ENCODE measurements around the gene GPC4.
A peak's percentile ranks its signal among the peaks of the same experiment; 100 is the strongest.
"Not testable (repeated sequence)": the region's sequence is repeated elsewhere in the genome, so short reads cannot be mapped to it uniquely, and the experiment has no call there.

Gene GPC4

GRCh38 chrX:133365871-133366611, 49.2 kb downstream of the GPC4 start:
- DNase-seq (ENCODE audit: low read depth in 3 of 3) = no peak

GRCh38 chrX:133364865-133365264, 50.4 kb downstream of the GPC4 start:
- DNase-seq (ENCODE audit: low read depth in 3 of 3) = no peak

- no peak for DNase-seq (ENCODE audit: low read depth in 3 of 3)
Observed at GRCh38 chrX:133364196-133364595, 51.1 kb downstream of the GPC4 start.

GRCh38 chrX:133362538-133362937, 52.8 kb downstream of the GPC4 start:
- no peak for DNase-seq (ENCODE audit: low read depth in 3 of 3)

- no peak for DNase-seq (ENCODE audit: low read depth in 3 of 3)
Observed at GRCh38 chrX:133359466-133359865, 55.8 kb downstream of the GPC4 start.

DNA sequence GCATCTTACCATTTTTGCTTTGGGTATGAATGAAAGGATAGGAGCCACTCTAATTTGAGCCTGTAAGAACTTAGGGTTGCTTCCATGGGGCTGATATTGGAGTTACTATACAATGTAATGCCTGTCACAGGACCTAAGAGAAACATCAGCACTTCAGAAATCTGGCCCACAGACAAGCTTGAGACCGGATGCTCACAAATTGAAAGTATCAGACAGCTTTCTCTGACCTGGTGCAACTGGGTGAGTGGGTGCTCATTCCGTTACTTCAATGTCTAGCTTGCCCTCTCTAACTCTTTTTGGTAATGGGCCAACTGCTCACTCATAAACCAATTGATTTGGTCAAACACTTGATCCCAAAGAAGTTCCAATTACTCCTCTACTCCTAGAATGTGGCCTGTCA, 62.1 kb downstream of the GPC4 start:
- no peak for DNase-seq (ENCODE audit: low read depth in 3 of 3)

- no peak for DNase-seq (ENCODE audit: low read depth in 3 of 3)
Observed at GRCh38 chrX:133350751-133351150, 64.5 kb downstream of the GPC4 start.

- DNase-seq (ENCODE audit: low read depth in 3 of 3) = no peak
Observed at GRCh38 chrX:133346026-133346425, 69.3 kb downstream of the GPC4 start.

DNA sequence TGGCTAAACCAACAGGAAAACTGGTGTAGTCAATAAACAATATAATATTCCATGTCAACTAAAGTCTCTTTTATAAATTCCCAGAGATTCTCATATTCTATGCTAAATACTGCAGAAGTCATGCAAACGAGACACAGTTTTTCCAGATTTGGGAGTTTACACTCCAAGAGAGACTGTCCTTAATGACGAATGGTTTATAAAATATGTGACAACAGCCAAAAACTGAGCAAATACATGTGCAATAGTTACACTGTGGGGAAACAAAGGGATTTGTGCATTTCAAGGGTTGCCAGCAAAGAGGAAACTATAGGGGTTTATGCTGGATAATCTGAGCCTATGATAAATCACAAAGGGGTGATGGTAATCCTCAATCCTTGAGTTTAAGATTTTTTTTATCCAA, 75.7 kb downstream of the GPC4 start:
- DNase-seq (ENCODE audit: low read depth in 3 of 3) = no peak

DNA sequence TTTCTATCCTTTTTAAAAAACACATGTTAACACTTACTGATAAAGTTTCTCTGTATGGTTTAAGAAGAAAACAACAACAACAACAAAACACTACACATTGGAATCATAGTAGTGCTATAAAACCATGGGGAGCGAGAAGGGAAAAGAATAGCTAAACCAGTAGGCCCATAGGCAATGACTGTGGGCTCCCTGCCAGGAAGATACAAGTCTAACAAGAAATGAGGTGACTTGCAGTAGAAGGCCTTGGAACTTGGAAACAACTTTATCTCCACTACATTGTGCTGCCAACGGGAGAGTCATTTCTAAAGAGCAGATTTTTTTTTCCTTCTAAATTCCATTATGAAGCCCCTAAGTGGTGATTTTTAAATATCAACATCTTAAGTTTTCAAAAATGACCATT, 78.0 kb downstream of the GPC4 start:
- no peak for DNase-seq (ENCODE audit: low read depth in 3 of 3)

DNA sequence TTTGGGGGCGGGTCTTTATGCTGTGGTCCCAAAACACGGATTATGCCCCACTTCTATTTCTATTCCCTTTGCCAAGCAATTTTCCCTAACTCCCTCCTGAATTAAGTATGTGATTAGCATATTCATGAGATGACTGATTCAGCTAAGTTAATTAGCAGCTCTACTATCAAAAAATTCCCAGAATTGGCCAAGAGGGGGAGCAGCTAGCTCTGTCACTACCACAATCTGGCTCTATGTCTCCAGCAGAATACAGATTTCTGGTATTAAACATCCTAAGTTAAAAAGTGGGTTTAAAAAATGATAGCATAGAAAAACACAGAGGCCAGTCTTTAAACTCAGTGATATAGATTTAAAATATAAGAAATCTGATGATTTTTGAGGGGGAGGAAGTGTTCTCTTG, 80.3 kb downstream of the GPC4 start:
- peak in 1 of 3 donors; percentile 2 for DNase-seq (ENCODE audit: low read depth in 3 of 3)

- no peak for DNase-seq (ENCODE audit: low read depth in 3 of 3)
Observed at GRCh38 chrX:133333154-133333750, 82.0 kb downstream of the GPC4 start.

DNA sequence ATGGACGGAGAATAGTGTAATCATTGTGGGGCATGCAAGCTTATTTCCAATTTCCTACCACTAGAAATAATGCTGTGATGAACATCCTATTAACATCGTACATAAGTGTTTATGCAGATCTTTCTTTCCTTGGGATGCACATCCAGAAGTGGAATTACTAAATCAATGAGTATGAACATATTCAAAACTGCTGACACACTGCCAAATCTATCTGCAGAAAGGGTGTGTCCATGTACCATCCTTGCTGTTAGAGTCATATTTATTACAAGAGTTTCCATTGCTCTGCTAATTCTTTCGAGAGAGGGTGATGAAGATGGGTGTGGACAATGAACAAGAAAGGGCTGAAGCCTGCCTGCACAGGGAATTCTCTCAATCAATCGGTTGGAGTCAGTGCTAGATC, 82.6 kb downstream of the GPC4 start:
- no peak for DNase-seq (ENCODE audit: low read depth in 3 of 3)

GRCh38 chrX:133330956-133331355, 84.3 kb downstream of the GPC4 start:
- DNase-seq (ENCODE audit: low read depth in 3 of 3) = no peak

DNA sequence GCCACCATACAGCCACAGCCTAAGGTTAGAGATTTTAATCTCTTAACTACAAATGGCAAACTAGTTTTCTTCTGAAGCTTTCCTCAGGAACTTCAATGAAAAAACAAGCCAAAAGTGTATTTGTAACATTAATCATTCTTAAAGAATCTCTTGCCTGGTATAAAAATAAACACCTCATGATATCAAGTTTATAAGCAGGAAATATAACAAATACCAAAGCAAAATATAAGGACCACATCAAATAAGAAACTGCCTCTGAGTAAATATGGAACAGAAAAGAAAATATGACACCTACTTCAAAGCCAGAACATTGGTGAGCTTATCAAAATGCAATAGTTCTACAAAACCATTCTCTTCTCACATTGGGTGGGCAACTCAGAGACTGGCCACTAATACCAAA, 89.9 kb downstream of the GPC4 start:
- no peak for DNase-seq (ENCODE audit: low read depth in 3 of 3)

DNA sequence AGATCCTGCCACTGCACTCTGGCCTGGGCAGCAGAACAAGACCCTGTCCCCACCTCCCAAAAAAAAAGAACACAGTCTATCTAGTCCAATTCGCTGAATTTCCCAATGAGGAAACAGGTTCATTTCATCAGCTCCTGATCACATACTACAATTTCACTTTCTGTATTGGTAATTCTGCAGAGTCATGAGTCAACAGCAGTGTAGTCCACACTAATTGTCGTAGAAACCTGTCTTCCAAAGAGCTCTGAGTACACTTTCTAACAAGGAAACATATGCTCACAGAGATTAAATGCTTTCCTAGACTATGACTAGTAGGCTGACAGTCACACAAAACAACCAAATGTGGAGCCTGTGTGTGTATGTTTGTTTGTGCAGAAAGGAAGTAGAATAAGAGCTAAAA, 91.9 kb downstream of the GPC4 start:
- DNase-seq (ENCODE audit: low read depth in 3 of 3) = no peak

DNA sequence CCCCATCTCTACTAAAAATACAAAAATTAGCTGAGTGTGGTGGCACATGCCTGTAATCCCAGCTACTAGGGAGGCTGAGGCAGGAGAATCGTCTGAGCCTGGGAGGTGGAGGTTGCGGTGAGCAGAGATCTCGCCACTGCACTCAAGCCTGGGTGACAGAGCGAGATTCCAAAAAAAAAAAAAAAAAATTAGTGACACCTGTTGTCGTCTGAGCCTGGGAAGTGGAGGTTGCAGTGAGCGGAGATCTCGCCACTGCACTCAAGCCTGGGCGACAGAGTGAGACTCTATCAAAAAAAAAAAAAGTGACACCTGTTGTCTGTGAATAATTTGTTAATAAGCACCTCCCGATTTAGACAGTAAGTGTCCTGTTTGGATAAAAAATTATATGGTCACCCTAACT, 93.0 kb downstream of the GPC4 start:
- DNase-seq (ENCODE audit: low read depth in 3 of 3) = not testable (repeated sequence)

- no peak for DNase-seq (ENCODE audit: low read depth in 3 of 3)
Observed at GRCh38 chrX:133321451-133321850, 93.8 kb downstream of the GPC4 start.

DNA sequence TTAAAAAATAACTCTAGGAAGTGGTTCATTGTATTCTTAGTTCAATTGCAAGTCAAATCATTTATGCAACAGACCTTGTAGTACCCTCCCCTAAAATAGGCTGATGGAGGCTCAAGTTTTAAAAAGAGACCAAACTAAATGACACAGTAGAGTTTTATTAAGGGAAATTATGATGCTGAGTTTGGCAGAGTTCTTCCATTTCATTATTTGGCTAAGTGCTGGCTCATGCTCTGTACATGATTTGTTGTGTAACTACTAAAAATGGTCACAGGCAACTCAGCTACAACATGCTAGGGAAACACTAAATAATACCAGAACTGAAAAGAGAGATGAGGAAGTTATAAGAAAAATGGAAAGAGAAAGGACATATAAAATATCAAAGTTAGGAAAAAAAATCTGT, 101.0 kb downstream of the GPC4 start:
- no peak for DNase-seq (ENCODE audit: low read depth in 3 of 3)

- no peak for DNase-seq (ENCODE audit: low read depth in 3 of 3)
Observed at GRCh38 chrX:133308499-133308897, 106.8 kb downstream of the GPC4 start.

DNA sequence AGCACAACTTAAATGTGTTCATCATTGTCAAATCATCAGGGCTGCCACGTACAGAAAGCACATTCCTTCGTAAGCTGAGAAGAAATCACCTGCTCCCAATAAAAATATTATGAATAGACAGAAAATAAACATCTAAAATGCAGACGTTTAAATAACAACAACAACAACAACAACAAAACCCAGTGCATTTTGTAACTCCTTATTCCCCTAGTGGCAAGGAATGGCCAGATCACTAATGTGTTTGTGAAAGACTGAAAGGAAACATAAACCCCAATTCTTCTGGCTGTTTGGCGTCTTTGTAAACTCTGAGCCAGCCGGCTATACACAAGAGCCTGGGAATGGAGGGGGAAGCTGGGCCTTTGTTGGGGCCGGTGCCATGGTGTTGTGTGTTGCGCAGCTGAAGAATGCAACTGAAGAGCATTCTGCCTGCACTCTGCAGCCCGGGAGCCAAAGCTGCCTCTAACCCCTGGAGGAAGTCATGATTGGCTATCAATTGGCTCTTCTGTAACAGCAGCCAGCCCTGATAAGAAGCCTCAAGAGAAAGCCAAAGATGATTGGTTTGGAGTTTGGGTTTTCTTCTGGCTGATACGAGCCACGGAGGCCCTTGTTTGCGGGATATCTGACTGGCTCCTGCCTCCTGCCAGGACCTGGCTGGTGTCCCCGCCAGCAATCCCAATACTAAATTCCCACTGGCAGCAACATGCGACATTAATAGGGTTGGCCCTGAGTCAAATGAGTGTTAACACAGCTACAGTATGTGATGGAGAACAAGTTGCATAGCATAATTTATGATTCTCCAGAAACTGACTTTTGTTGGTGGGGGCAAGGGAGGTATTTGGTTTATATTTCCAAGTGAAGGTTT, 107.4 kb downstream of the GPC4 start:
- DNase-seq (ENCODE audit: low read depth in 3 of 3) = no peak

GRCh38 chrX:133307094-133307493, 108.2 kb downstream of the GPC4 start:
- no peak for DNase-seq (ENCODE audit: low read depth in 3 of 3)

- no peak for DNase-seq (ENCODE audit: low read depth in 3 of 3)
Observed at GRCh38 chrX:133306316-133306715, 109.0 kb downstream of the GPC4 start.

All from stimulated activated CD4-positive, alpha-beta T cell treated with anti-CD3 and anti-CD28 coated beads, TNF-alpha, amount 100 ng/mL, for 48 hours (primary cell).